IMR-90 (cell line): ENCODE measurements around the gene AMIGO1. TPM values are rescaled to one million over a fixed set of nuclear protein-coding genes. Genes with fewer than 3 reads are reported as not detected.

Experiments
- ATAC-seq: fragments of 200-7000 bp; cut with Tn5 transposase; 2 replicates; pipeline ENCODE4 v1.9.1; 2020; ENCODE audit warnings: low read depth, mild to moderate bottlenecking, moderate library complexity
- BruUV-seq: library from RNA; stranded (reverse); fragments of 400-500 nt; replicated peaks from 2 replicates; lab custom pipeline; 2021; lab: Mats Ljungman, UMichigan
- CTCF ChIA-PET: fragments of 300-600 bp; formaldehyde crosslinking; extraction: SDS; loops from one replicate; lab custom pipeline; 2021; ENCODE audit warnings: antibody characterized with exemption; lab: Yijun Ruan, JAX
- POLR2A ChIA-PET: fragments of 300-600 bp; sonication (Branson Sonifier 250); formaldehyde crosslinking; loops from one replicate; lab custom pipeline; 2022; ENCODE audit warnings: antibody characterized with exemption; ENCODE audit not compliant: unreplicated experiment; lab: Charles Lee
- DNase-seq: peaks from one replicate; pipeline ENCODE4 v3.0.0; 2013
- H2AFZ ChIP-seq: replicated peaks from 2 replicates; pipeline ENCODE3; 2013; ENCODE audit warnings: low read length, mild to moderate bottlenecking; ENCODE audit not compliant: poor library complexity
- H2AK5ac ChIP-seq: 2 replicates; pipeline ENCODE4 v1.6.1; 2013; ENCODE audit warnings: low read depth, low read length, inconsistent platforms
- H2AK9ac ChIP-seq: replicated peaks from 2 replicates; pipeline ENCODE3; 2013; ENCODE audit warnings: mild to moderate bottlenecking, low read depth, low read length, moderate library complexity; ENCODE audit not compliant: poor library complexity
- H2BK120ac ChIP-seq: 2 replicates; pipeline ENCODE4 v1.6.1; 2013; ENCODE audit warnings: low read depth, low read length, inconsistent platforms
- H2BK15ac ChIP-seq: 3 replicates; pipeline ENCODE4 v1.6.1; 2013; ENCODE audit warnings: low read depth, low read length, inconsistent platforms
- H2BK20ac ChIP-seq: 2 replicates; pipeline ENCODE4 v1.6.1; 2013; ENCODE audit warnings: low read depth, mild to moderate bottlenecking, inconsistent platforms, low read length, moderate library complexity
- H2BK5ac ChIP-seq: 2 replicates; pipeline ENCODE4 v1.6.1; 2013; ENCODE audit warnings: mild to moderate bottlenecking, low read depth, low read length, inconsistent platforms; ENCODE audit not compliant: poor library complexity, severe bottlenecking
- H3K14ac ChIP-seq: replicated peaks from 2 replicates; pipeline ENCODE4 v1.6.1; 2013; ENCODE audit warnings: low read depth, low read length, inconsistent platforms
- H3K18ac ChIP-seq: 2 replicates; pipeline ENCODE4 v1.6.1; 2013; ENCODE audit warnings: low read depth, low read length, control low read depth
- H3K23ac ChIP-seq: 2 replicates; pipeline ENCODE4 v1.6.1; 2013; ENCODE audit warnings: low read depth, low read length, inconsistent platforms
- H3K27ac ChIP-seq: 2 replicates; pipeline ENCODE4 v1.5.1; 2013; ENCODE audit warnings: mild to moderate bottlenecking, control low read depth, low read length; ENCODE audit not compliant: insufficient read depth
- H3K27me3 ChIP-seq: 2 replicates; pipeline ENCODE4 v1.6.1; 2013; ENCODE audit warnings: low read length; ENCODE audit not compliant: control insufficient read depth, insufficient read depth
- H3K36me3 ChIP-seq: 2 replicates; pipeline ENCODE4 v1.6.1; 2013; ENCODE audit warnings: low read length, mixed read lengths; ENCODE audit not compliant: control insufficient read depth, insufficient read depth
- H3K4ac ChIP-seq: 2 replicates; pipeline ENCODE4 v1.6.1; 2013; ENCODE audit warnings: low read depth, low read length, inconsistent platforms
- H3K4me1 ChIP-seq: 2 replicates; pipeline ENCODE4 v1.6.1; 2013; ENCODE audit warnings: low read length, mixed read lengths; ENCODE audit not compliant: control insufficient read depth, insufficient read depth
- H3K4me2 ChIP-seq: 2 replicates; pipeline ENCODE4 v1.6.1; 2013; ENCODE audit warnings: low read depth, mild to moderate bottlenecking, control low read depth, low read length, moderate library complexity
- H3K4me3 ChIP-seq: 2 replicates; pipeline ENCODE4 v1.5.1; 2013; ENCODE audit warnings: low read depth, mild to moderate bottlenecking, control low read depth, low read length, moderate library complexity; ENCODE audit not compliant: insufficient read depth
- H3K56ac ChIP-seq: 2 replicates; pipeline ENCODE4 v1.6.1; 2013; ENCODE audit warnings: low read length, inconsistent platforms; ENCODE audit not compliant: insufficient read depth; ENCODE audit errors: extremely low read depth
- H3K79me1 ChIP-seq, 2 experiments: 2 replicates each; pipeline ENCODE4 v1.6.1; 2013; ENCODE audit warnings: low read length in 2 of 2, inconsistent platforms in 1 of 2, low read depth in 1 of 2
- H3K9ac ChIP-seq: 2 replicates; pipeline ENCODE4 v1.6.1; 2013; ENCODE audit warnings: low read depth, low read length, control low read depth
- H3K9me1 ChIP-seq: 2 replicates; pipeline ENCODE4 v1.6.1; 2013; ENCODE audit warnings: low read length, inconsistent platforms; ENCODE audit not compliant: insufficient read depth
- H3K9me3 ChIP-seq: 2 replicates; pipeline ENCODE4 v1.6.1; 2013; ENCODE audit warnings: low read length; ENCODE audit not compliant: control insufficient read depth, insufficient read depth
- H4K20me1 ChIP-seq: 2 replicates; pipeline ENCODE4 v1.6.1; 2013; ENCODE audit warnings: low read length, inconsistent platforms; ENCODE audit not compliant: insufficient read depth
- H4K5ac ChIP-seq: 2 replicates; pipeline ENCODE4 v1.6.1; 2013; ENCODE audit warnings: mild to moderate bottlenecking, low read depth, low read length, control low read depth
- H4K8ac ChIP-seq, 2 experiments: 2 replicates each; pipeline ENCODE4 v1.6.1; 2013; ENCODE audit warnings: low read depth in 2 of 2, low read length in 2 of 2, control low read depth in 1 of 2, inconsistent platforms in 1 of 2
- H4K91ac ChIP-seq: 2 replicates; pipeline ENCODE4 v1.6.1; 2013; ENCODE audit warnings: low read depth, low read length, inconsistent platforms; ENCODE audit not compliant: insufficient read depth
- BHLHE40 ChIP-seq: fragments of 150-350 bp; IDR thresholded peaks from 2 replicates; pipeline ENCODE4 v1.6.1; 2016; ENCODE audit warnings: mild to moderate bottlenecking, low read depth, low read length
- CEBPB ChIP-seq: IDR thresholded peaks from 2 replicates; pipeline ENCODE4 v1.6.1; 2012; ENCODE audit warnings: low read depth, low read length, improper control_type of control experiment
- CHD1 ChIP-seq: IDR thresholded peaks from 2 replicates; pipeline ENCODE4 v1.6.1; 2012; ENCODE audit warnings: low read depth, low read length, improper control_type of control experiment
- CTCF ChIP-seq: conservative IDR thresholded peaks from 2 replicates; pipeline ENCODE4 v1.5.1; 2012; ENCODE audit warnings: mild to moderate bottlenecking, low read depth, low read length, improper control_type of control experiment
- ELK1 ChIP-seq: fragments of 150-350 bp; IDR thresholded peaks from 2 replicates; pipeline ENCODE4 v1.6.1; 2016; ENCODE audit warnings: low read depth, mild to moderate bottlenecking, low read length, moderate library complexity, borderline replicate concordance
- FOS ChIP-seq: fragments of 150-350 bp; IDR thresholded peaks from 2 replicates; pipeline ENCODE4 v1.6.1; 2016; ENCODE audit warnings: low read depth, low read length
- MAFK ChIP-seq: IDR thresholded peaks from 2 replicates; pipeline ENCODE4 v1.6.1; 2012; ENCODE audit warnings: low read depth, low read length, improper control_type of control experiment
- MAZ ChIP-seq: IDR thresholded peaks from 2 replicates; pipeline ENCODE4 v1.6.1; 2012; ENCODE audit warnings: low read depth, mild to moderate bottlenecking, low read length, improper control_type of control experiment, moderate library complexity, borderline replicate concordance
- MXI1 ChIP-seq: IDR thresholded peaks from 2 replicates; pipeline ENCODE4 v1.6.1; 2012; ENCODE audit warnings: low read depth, mild to moderate bottlenecking, low read length, moderate library complexity, borderline replicate concordance
- NFE2L2 ChIP-seq: fragments of 150-350 bp; IDR thresholded peaks from 2 replicates; pipeline ENCODE4 v1.6.1; 2016; ENCODE audit warnings: low read depth, mild to moderate bottlenecking, low read length
- POLR2A ChIP-seq: IDR thresholded peaks from 2 replicates; pipeline ENCODE4 v1.6.1; 2012; ENCODE audit warnings: mild to moderate bottlenecking, low read depth, low read length
- RAD21 ChIP-seq: IDR thresholded peaks from 2 replicates; pipeline ENCODE4 v1.6.1; 2012; ENCODE audit warnings: low read length, improper control_type of control experiment
- RCOR1 ChIP-seq: IDR thresholded peaks from 2 replicates; pipeline ENCODE4 v1.6.1; 2012; ENCODE audit warnings: mild to moderate bottlenecking, low read length, improper control_type of control experiment; ENCODE audit not compliant: insufficient replicate concordance
- RFX5 ChIP-seq: IDR thresholded peaks from 2 replicates; pipeline ENCODE4 v1.8.0; 2012; ENCODE audit warnings: low read depth, mild to moderate bottlenecking, low read length, moderate library complexity
- SMC3 ChIP-seq: fragments of 150-350 bp; IDR thresholded peaks from 2 replicates; pipeline ENCODE4 v1.6.1; 2016; ENCODE audit warnings: low read depth, mild to moderate bottlenecking, antibody characterized with exemption, low read length, moderate library complexity
- USF2 ChIP-seq: fragments of 150-350 bp; IDR thresholded peaks from 2 replicates; pipeline ENCODE4 v1.6.1; 2017; ENCODE audit warnings: mild to moderate bottlenecking, antibody characterized with exemption, low read length, low read depth
- WGBS, 2 experiments: methylation state at CpG; one replicate each; pipeline versions ENCODE4 v1.1.5 to v1.1.7; 2013; ENCODE audit warnings: missing lambda C conversion rate in 2 of 2; ENCODE audit not compliant: insufficient read length in 1 of 2; ENCODE audit errors: extremely low coverage in 2 of 2; 5-methylcytosine and 5-hydroxymethylcytosine counted together
- dilution Hi-C: fragments of 300-500 bp; cut with HindIII; formaldehyde crosslinking; loops from one replicate; pipeline ENCODE4 v1.14.3; 2018; ENCODE audit warnings: low sequenced_read_pairs; ENCODE audit not compliant: unreplicated experiment
- in situ Hi-C: fragments of 300-500 bp; cut with MboI; formaldehyde crosslinking; loops from 3 replicates; pipeline ENCODE4 v1.14.3; 2019; ENCODE audit warnings: low sequenced_read_pairs, inconsistent platforms, mixed read lengths
- intact Hi-C: fragments of 100-400 bp; cut with micrococcal nuclease; formaldehyde crosslinking; loops from 2 replicates; pipeline ENCODE4 v1.10.0; 2022
- polyA plus RNA-seq, 3 experiments: library from polyadenylated mRNA; depleted of rRNA; stranded (reverse); fragments of >200 nt; gene quantifications; 2 replicates each; pipeline ENCODE4 v1.2.3, GENCODE V29; 2012; ENCODE audit warnings: low replicate concordance in 1 of 3
- total RNA-seq: library from RNA; depleted of rRNA; stranded (reverse); fragments of >200 nt; gene quantifications from 2 replicates; pipeline ENCODE4 v1.2.3, GENCODE V29; 2012

AMIGO1 gene
- total and polyA plus RNA-seq, 2 of the 4 experiments (the other 2 are of a cell fraction), result 1.5 to 1.6 TPM

DNA sequence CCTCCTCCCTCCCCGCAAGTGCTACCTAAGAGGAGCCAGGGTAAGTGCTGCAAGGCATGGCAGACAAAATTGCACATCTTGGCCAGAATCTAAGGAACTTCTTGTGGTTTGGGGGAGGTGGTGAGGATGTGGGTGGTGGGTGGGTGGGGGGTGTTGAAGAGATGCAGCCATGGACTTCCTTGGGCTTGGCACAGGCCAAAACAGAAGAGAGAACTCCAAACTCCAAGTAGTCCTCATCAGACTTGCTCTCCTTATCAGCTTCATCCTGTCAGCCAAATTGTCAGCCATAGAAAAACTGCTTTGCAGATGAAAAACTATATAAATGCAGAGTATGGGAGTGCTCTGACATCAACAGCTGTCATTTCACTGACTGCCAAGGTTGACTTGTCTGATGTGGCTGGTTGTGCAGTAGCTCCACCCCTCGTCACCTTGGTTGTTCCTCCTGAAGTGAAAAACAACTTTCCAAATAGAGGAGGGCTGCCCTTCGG is 7.1 kb downstream of the AMIGO1 start:
- BruUV-seq, result no TSS peak
- H4K20me1 ChIP-seq, result peaks cover 13% of the 10 kb centered on the region; the same call in 1 of the 2 replicates
- ChIA-PET POLR2A (interaction anchor here (1.2 kb wide), 1 partner anchor 132 kb away, joined by 3 read pairs; no protein-coding TSS in a partner anchor), CTCF (interaction anchor here (2.1 kb wide), 1 partner anchor 30 kb away, joined by 8 read pairs; no protein-coding TSS in a partner anchor)
- WGBS, 2 experiments, result no CpG with 5 or more reads among the region's 3 CpGs
- H3K27ac ChIP-seq, result no peak overlapping the region
- H3K36me3 ChIP-seq, result peaks cover under 1% of the 10 kb centered on the region; the same call in 1 of the 2 replicates
- ATAC-seq, result no peak
- H3K23ac ChIP-seq, result no peak overlapping the region
- peaks cover 0 to 35% of the 10 kb centered on the region in 2 experiments; a peak in 3 of 4 replicates for H3K79me1 ChIP-seq
- H3K14ac ChIP-seq, result no peak overlapping the region
- DNase-seq, result no peak
- no peak overlapping the region for H2BK20ac ChIP-seq
- H3K56ac ChIP-seq, result no peak overlapping the region
- H2BK120ac ChIP-seq, result no peak overlapping the region
- no peak overlapping the region for H2AFZ ChIP-seq
- no peak overlapping the region for H4K91ac ChIP-seq
- H3K4me1 ChIP-seq, result peaks cover 30% of the 10 kb centered on the region
- intact Hi-C loops (no loop called here), dilution Hi-C loops (no loop called here), in situ Hi-C loops (no loop called here)
- H3K9me1 ChIP-seq, result peaks cover 20% of the 10 kb centered on the region
- H2BK5ac ChIP-seq, result no peak overlapping the region
- H3K27me3 ChIP-seq, result no peaks in the 10 kb centered on the region
- H2BK15ac ChIP-seq, result no peak overlapping the region
- no peak overlapping the region for H3K18ac ChIP-seq
- no peak overlapping the region for H4K5ac ChIP-seq
- H3K4me2 ChIP-seq, result no peak overlapping the region
- no peak overlapping the region for H2AK5ac ChIP-seq
- H3K9ac ChIP-seq, result no peak overlapping the region
- TF ChIP-seq CTCF (no peak), MAZ (no peak), BHLHE40 (no peak), SMC3 (no peak), CEBPB (no peak), RAD21 (no peak), ELK1 (no peak), MAFK (no peak), NFE2L2 (no peak), RCOR1 (no peak), RFX5 (no peak), MXI1 (no peak), CHD1 (no peak), FOS (no peak), POLR2A (no peak), USF2 (no peak)
- no peak overlapping the region for H3K4ac ChIP-seq
- no peak overlapping the region for H2AK9ac ChIP-seq
- H4K8ac ChIP-seq, result no peak overlapping the region
- no peaks in the 10 kb centered on the region for H3K9me3 ChIP-seq
- no peak overlapping the region for H3K4me3 ChIP-seq
